Putamen (tissue), 1 donor: ENCODE results near the gene SFXN5.
"Not testable (repeated sequence)": the region's sequence is repeated elsewhere in the genome, so short reads cannot be mapped to it uniquely, and the experiment has no call there.

Experiments
- DNase-seq: peaks from one replicate; pipeline ENCODE4 v3.0.0-alpha.2; 2016; ENCODE audit warnings: low spot score

The SFXN5 gene, protein sequence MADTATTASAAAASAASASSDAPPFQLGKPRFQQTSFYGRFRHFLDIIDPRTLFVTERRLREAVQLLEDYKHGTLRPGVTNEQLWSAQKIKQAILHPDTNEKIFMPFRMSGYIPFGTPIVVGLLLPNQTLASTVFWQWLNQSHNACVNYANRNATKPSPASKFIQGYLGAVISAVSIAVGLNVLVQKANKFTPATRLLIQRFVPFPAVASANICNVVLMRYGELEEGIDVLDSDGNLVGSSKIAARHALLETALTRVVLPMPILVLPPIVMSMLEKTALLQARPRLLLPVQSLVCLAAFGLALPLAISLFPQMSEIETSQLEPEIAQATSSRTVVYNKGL

GRCh38 chr2:73071360-73072128, at the start of gene SFXN5:
SFXN5 (minus strand) TSS chr2:73071712; CDS start chr2:73071705, 7 bp downstream.
- peak; percentile 97 for DNase-seq

DNA sequence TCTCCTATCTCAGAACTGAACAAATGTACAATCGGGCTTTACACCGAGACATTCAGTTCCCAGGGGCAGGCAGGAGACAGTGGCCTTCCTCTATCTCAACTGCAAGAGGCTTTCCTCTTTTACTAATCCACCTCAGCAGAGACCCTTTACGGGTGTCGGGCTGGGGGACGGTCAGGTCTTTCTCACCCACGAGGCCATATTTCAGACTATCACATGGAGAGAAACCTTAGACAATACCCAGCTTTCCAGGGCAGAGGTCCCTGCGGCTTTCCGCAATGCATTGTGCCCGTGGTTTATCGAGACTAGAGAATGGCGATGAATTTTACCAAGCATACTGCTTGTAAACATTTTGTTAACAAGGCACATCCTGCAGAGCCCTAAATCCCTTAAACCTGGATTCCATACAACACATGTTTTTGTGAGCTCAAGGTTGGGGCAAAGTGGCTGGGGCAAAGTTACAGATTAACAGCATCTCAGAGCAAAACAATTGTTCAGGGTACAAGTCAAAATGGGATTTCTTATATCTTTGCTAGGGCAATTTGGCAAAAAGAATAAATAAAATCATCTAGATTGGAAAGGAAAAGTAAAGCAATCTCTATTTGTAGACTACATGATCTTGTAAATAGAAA, 48.2 kb upstream of the SFXN5 start:
- DNase-seq, result not testable (repeated sequence)

DNA sequence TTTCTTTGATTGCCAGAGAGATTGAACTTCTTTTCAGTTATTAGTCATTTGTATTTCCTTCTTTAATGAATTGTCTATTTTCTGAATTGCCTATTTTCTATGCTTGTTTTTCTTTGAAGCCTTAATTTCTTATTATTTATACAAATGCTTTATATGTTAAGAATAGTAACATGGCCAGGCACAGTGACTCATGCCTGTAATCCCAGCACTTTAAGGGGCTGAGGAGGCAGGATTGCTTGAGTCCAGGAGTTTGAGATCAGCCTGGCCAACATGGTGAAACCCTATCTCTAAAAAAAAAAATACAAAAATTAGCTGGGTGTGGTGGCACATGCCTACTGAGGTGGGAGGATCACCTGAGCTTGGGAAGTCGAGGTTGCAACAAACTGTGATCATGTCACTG, 45.9 kb upstream of the SFXN5 start:
- no peak for DNase-seq

DNA sequence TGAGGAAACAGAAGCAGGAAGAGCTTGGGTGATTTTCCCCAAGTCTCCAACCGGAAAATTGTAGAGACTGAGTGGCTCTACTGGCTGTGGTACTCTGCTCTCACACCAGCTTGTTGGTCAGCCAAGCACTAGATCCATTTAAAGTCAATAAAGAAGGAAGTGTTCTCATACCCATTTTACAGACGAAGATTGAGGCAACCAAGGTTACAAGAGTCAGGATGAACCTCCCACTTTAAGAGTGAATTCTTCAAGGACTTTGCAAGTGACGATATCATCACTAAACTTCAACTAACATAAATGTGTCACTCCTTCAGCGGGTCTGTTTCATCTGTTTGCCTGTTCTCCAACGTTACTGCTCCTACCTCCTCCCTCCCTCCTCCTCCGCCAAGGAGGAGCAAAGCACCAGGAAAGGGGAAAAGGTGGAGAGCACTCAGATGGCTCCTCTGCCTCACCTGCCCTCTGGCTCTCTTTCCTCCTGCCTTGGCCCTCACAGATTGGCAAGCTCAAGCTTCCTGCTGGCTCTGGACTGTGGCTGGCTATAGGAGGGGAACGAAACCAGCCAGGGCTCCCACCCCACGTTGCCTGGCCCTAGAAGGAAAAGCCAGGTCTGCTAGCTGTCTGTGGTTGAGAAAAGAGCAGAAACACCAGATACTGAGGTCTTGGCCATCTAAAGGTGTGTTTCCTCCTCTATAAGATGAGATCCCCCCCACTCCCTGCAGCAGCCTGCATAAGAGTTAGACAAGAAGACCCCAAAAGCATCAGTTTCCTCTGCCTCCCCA, 44.9 kb upstream of the SFXN5 start:
- DNase-seq, result no peak

DNA sequence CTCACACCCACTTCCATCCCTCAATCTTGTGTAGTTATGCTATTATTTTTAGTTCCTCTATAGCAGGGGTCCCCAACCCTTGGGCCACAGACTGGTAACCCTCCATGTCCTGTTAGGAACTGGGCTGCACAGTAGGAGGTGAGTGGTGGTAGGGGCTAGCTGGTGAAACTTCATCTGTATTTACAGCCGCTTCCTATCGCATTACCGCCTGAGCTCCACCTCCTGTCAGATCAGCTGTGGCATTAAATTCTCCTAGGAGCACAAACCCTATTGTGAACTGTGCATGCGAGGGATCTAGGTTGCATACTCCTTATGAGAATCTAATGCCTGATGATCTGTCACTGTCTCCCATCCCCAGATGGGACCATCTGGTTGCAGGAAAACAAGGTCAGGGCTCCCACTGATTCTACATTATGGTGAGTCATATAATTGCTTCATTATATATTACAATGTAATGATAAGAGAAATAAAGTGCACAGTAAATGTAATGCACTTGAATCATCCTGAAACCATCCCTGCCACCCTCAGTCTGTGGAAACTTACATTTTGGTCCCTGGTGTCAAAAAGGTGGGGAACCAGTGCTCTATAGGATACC, 42.9 kb upstream of the SFXN5 start:
- DNase-seq, result no peak

- peak; percentile 75 for DNase-seq
Measured at GRCh38 chr2:73112913-73113854, 41.7 kb upstream of the SFXN5 start, which contains the start of gene RAB11FIP5. RAB11FIP5 (minus strand) TSS chr2:73112948; CDS start chr2:73112777, 171 bp downstream.

- peak; percentile 10 for DNase-seq
Measured at GRCh38 chr2:73112026-73112912, 40.8 kb upstream of the SFXN5 start.

GRCh38 chr2:73111073-73112025, 39.8 kb upstream of the SFXN5 start:
- no peak for DNase-seq

DNA sequence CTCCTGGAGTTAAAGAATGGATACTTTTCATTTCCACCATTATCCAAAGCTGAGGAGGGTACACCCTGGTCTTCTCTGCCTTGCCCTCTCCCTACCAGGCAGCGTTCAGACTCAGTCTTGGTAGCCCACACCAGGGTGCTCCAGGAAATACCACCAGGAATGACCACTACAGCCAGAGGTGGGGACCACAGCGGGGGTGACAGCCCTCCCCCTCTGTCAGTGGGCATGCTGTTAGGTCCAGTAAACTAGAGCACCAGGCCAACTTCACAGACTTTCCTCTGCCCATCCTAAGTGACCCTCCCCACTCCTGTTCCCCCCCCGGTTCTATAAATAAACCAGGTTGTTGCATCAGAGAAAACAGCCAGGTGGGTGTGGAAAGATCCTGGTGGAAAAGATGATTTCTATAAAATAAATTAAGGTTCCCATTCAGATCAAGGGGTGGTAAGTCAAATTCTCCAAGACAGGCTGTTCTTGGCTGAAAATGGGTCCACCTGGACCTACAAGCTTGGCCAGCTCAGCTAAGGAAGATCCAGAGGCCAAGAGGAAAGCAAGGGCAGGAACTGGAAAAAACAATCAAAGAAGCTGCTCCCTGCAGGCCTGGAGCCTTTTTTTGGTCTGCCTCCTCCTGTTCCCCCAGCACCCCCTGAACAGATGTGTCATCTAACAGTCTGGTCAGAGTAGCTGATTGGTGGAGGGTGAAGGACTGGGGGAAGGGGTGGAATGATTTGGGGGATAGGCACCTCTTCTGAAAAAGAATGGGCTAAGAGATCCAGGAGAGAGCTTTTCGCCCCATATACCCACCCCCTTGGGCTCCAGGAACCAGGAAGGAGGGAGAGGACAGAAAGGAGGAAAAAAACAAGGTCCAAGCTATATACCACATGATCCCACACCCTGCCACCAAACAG, 38.9 kb upstream of the SFXN5 start:
- no peak for DNase-seq

DNA sequence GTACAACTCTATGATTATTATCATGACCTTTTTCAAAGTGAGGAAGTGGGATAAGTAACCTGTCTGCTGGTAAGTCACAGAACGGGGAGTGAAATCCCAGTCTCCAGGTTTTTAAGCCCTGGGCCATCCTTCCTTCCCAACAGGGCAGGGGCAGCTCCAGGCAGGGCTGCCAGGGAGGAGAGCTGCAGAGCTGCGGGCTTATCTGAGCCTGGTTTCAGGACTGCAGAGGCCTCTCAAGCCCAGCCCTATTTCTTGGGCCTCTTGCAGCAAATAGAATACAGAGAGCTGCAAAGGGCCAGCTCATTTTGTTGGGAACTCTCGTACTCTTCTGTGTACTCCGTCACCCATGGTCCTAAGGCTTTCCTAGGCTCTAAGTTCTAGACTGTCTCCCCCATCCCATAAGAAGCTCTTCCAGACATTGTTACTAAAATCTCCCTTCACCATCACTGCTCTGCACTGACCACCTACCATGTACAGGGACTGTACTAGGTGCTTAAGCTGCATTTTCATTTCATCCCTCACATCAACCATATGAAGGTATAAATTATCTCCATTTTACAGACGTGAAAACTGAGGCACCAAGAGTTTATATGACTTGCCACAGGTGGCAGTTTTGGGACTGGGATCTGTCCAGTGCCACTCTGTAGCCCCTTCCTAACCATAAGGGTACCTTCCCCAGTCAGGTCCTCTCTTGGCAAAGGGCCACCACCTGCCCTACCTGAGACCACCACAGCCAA, 38.1 kb upstream of the SFXN5 start:
- DNase-seq, result no peak

- no peak for DNase-seq
Measured at GRCh38 chr2:73107211-73107926, 35.9 kb upstream of the SFXN5 start.

GRCh38 chr2:73106791-73107190, 35.3 kb upstream of the SFXN5 start:
- DNase-seq, result no peak

DNA sequence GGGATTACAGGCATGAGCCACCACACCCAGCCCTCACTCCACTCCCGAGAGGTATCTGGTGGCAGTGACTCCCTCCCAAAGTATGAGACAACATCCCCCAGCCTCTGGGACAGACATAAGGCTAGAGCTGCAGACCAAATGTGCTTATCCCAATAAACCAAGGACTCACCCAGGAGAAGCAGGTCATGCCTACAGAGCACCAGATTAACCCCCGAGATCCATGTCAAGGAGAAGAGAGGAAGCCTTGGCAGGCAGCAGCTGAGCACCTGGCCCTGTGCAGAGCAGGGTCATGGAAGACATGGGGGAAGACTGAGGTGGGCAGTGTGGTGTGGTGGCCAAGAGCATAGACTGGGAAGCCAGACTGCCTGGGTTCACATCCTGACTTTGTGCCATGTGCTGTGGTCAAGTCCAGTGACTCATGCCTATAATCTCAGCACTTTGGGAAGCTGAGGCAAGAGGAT, 34.0 kb upstream of the SFXN5 start:
- DNase-seq, result no peak

- no peak for DNase-seq
Measured at GRCh38 chr2:73104933-73105332, 33.4 kb upstream of the SFXN5 start.

GRCh38 chr2:73103018-73103542, 31.6 kb upstream of the SFXN5 start:
- no peak for DNase-seq
